Fibroblast of villous mesenchyme (primary cell): Measurements from ENCODE around the gene HSD17B14. TPM values are rescaled to one million over a fixed set of nuclear protein-coding genes. Genes with fewer than 3 reads are reported as not detected.
"Not testable (repeated sequence)": the region's sequence is repeated elsewhere in the genome, so short reads cannot be mapped to it uniquely, and the experiment has no call there.

ENCODE experiments used
- DNase-seq: peaks from one replicate; pipeline ENCODE4 v3.0.0-alpha.2; 2010; ENCODE audit warnings: low read depth
- H3K4me3 ChIP-seq: 2 replicates; pipeline ENCODE4 v1.5.1; 2011; ENCODE audit warnings: low read depth, mild to moderate bottlenecking, low read length
- CTCF ChIP-seq: IDR thresholded peaks from 2 replicates; pipeline ENCODE4 v1.5.1; 2012; ENCODE audit warnings: low read depth, mild to moderate bottlenecking, low read length; ENCODE audit not compliant: insufficient read depth
- total RNA-seq: library from RNA; depleted of rRNA; stranded (reverse); fragments of >200 nt; gene quantifications from 2 replicates; pipeline ENCODE4 v1.2.3, GENCODE V29; 2012

The HSD17B14 gene
- total RNA-seq, 1 donor: 13.8 TPM

- no peak for DNase-seq
- H3K4me3 ChIP-seq: no peak overlapping the region
- no peak for TF ChIP-seq CTCF
These were observed 39.8 kb downstream of the HSD17B14 start for GRCh38 chr19:48796298-48797083.

DNA sequence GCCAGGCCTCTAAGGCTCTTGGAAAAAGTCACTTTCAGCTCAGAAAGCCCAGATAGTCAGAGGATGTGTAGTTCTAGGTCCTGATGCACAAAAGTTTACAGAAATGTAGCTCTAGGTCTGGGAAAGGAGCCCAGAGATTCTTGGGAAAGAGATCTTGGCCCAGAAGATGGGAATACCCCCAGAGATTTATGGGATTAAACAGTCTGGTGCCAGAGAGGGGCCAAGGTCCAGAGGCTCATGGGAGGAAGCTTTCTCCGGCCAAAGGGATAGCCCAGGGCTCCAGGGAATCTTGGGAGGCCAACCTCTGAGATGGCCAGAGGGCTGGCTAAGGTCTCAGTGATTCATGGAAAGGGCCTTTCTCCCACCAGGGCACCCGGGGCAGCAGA lies 40.6 kb downstream of the HSD17B14 start:
- no peak for DNase-seq
- H3K4me3 ChIP-seq: no peak overlapping the region
- no peak for TF ChIP-seq CTCF

DNA sequence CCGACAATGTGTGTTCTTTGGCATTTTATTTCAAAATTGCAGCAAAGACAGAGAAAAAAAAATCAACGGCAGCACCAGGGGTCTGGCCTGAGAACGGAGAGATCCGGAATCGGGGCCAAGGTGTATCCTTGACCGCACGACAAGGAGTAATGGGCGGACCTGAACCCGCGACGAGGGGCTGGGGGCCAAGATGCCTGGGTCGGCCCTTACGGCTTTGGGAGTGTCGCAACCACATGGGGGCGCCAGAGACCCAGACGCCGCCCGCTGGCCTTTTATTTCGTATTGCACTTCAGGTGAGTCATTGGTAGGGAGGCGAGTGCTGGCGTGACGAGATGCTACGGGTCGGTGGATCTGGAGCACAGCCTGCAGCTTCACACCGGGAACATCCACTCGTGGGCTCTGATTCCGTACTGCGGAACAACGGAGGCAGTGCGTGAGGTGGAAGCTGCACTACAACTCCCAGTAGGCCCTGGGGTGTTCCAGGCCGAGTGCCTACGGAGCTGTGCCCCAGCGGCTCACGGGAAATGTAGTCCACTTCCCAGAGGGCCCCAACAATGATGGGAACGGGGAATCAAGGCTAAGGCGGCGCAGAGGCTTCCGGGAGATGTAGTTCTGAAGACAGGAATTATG lies 41.1 kb downstream of the HSD17B14 start:
- peak; percentile 92 for TF ChIP-seq CTCF
- peak; percentile 92 for DNase-seq
- H3K4me3 ChIP-seq: peak overlapping the region; percentile 65

DNA sequence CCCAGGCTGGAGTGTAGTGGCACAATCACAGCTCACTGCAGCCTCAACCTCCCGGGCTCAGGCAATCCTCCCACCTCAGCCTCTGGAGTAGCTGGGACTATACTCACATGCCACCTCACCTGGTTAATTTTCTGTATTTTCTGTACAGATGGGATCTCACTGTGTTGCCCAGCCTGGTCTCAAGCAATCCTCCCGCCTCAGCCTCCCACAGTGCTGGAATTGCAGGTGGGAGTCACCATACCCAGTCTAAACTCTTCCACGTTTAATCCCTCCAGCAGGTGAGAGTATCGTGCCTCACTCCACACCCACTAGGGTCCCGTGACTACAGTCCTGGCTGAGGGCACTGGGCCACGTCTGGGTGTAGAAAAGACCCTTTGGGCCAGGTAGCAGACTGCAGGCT lies 42.0 kb downstream of the HSD17B14 start:
- no peak overlapping the region for H3K4me3 ChIP-seq
- DNase-seq: no peak
- TF ChIP-seq CTCF: no peak

- no peak overlapping the region for H3K4me3 ChIP-seq
- TF ChIP-seq CTCF: no peak
- DNase-seq: no peak
These were observed 43.0 kb downstream of the HSD17B14 start for GRCh38 chr19:48793271-48793670.

DNA sequence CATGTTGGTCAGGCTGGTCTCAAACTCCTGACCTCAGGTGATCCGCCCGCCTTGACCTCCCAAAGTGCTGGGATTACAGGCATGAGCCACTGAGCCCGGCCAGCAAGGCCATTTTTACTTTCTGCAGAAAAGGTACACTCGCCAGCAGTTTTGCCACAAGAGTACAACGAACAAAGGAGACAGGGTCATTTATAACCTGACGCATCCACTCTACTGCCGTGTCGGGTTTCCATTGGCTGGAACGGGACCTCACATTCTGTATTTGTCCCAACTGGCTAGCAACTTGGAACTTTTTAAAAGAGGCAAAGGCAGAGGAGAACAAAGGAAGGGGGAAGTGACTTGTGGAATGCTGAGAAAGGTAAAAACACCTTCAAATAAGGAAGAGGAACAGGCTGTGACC lies 49.0 kb downstream of the HSD17B14 start:
- H3K4me3 ChIP-seq, DNase-seq: not testable (repeated sequence)

- not testable (repeated sequence) for H3K4me3 ChIP-seq, DNase-seq
These were observed 49.9 kb downstream of the HSD17B14 start for GRCh38 chr19:48786422-48786821.

- peak; percentile 41 for DNase-seq
These were observed 51.8 kb downstream of the HSD17B14 start for GRCh38 chr19:48784527-48784926.

More at GRCh38 chr19:48784527-48784926, 51.8 kb downstream of the HSD17B14 start:
- peak; percentile 30 for TF ChIP-seq CTCF
- no peak overlapping the region for H3K4me3 ChIP-seq
